Activated CD4-positive, alpha-beta T cell treated with anti-CD3 and anti-CD28 coated beads, Interleukin-2, Interleukin-6, amounts not matched to agents 100 ng/mL and 50 ng/mL, durations not matched to agents 16 hours and 8 hours (primary cell): ENCODE measurements around the gene AGTR2.
"Not testable (repeated sequence)": the region's sequence is repeated elsewhere in the genome, so short reads cannot be mapped to it uniquely, and the experiment has no call there.

Experiments
- DNase-seq: peaks from one replicate; pipeline ENCODE4 v3.0.0-alpha.2; 2020

The AGTR2 gene, protein sequence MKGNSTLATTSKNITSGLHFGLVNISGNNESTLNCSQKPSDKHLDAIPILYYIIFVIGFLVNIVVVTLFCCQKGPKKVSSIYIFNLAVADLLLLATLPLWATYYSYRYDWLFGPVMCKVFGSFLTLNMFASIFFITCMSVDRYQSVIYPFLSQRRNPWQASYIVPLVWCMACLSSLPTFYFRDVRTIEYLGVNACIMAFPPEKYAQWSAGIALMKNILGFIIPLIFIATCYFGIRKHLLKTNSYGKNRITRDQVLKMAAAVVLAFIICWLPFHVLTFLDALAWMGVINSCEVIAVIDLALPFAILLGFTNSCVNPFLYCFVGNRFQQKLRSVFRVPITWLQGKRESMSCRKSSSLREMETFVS

DNA sequence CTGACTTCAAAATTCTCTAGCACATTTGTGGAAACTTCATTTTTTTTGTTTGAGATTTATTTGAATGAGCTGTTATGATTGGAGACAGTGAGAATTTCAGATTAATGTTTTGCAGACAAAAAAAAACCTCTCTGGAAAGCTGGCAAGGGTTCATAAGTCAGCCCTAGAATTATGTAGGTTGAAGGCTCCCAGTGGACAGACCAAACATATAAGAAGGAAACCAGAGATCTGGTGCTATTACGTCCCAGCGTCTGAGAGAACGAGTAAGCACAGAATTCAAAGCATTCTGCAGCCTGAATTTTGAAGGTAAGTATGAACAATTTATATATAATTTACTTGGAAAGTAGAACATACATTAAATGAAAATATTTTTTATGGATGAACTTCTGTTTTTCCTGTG is at the start of gene AGTR2:
Gene AGTR2 (plus strand): TSS at position 234 of the 400 bp plus-strand sequence. CDS start 1,537 bp downstream, outside the sequence.
- no peak for DNase-seq

DNA sequence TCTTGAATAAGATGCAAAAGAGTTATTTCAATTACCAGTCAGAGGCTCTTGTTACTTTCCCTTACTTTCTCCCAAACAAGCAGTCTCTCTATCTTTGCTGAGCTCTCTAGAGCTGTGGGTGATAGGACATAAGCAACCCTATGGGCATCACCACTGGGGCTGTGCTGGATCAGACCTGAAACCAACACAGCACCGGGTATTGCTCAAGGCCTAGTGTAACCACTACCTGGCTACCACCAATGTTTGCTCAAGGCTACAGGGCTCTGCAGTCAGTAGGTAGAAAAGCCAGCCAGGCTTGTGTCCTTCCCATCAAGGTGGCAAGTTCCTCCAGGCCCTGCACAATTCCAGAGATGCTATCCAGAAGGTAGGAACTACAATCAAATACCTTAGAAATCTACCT is 35.3 kb upstream of the AGTR2 start:
- no peak for DNase-seq

DNA sequence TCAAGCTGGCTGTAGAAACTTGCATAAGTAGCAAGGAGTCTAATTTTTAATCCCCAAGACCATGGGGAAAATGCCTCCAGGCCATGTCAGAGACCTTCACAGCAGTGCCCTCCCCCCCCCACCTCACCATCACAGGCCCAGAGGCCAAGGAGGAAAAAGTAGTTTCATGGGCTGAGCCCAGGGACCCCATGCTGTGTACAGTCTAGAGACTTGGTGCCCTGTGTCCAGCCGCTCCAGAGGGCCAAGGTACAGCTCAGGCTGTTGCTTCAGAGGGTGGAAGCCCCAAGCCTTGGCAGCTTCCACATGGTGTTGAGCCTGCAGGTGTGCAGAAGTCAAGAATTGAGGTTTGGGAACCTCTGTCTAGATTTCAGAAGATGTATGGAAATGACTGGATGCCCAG is 29.3 kb upstream of the AGTR2 start:
- DNase-seq, result not testable (repeated sequence)

DNA sequence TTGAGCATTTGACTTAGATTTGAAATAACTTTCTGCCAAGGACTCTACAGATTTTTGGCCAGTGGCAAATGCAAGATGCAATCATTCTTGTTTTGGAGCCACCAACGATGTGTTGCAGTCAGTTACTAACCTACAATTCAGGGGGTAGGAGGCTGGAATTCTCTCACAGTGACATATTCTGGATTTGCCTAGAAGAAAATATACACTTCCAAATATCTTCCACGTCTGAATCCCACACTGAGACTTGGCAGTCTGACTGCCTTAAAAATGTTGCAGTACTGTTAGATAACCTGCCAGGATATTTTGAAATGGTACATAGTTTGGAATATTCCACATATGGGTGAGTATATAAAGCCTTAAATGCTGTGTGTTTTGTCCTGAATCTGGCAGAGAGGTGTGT is 27.6 kb upstream of the AGTR2 start:
- no peak for DNase-seq

DNA sequence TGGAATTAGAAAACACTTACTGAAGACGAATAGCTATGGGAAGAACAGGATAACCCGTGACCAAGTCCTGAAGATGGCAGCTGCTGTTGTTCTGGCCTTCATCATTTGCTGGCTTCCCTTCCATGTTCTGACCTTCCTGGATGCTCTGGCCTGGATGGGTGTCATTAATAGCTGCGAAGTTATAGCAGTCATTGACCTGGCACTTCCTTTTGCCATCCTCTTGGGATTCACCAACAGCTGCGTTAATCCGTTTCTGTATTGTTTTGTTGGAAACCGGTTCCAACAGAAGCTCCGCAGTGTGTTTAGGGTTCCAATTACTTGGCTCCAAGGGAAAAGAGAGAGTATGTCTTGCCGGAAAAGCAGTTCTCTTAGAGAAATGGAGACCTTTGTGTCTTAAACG is 2.4 kb downstream of the AGTR2 start:
- no peak for DNase-seq

DNA sequence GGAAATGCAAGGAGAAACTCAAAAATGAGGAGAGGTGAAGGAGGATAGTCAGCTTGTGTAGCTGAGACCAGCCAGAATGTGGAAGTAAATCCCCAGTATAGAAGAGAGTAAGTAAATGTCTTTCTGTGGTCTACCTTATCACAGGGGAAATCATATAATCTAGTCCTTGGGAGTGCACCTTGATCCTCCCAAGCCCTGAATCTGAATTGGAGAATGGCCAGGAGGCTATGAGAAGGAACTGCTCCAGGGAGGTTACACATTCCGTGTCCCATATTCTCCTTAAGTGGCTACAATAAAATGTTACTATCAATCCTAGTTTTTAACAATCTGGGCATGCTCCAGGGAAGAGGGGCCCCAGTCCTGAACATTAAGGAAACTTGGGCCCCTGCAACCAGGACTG is 10.8 kb downstream of the AGTR2 start:
- DNase-seq, result no peak

DNA sequence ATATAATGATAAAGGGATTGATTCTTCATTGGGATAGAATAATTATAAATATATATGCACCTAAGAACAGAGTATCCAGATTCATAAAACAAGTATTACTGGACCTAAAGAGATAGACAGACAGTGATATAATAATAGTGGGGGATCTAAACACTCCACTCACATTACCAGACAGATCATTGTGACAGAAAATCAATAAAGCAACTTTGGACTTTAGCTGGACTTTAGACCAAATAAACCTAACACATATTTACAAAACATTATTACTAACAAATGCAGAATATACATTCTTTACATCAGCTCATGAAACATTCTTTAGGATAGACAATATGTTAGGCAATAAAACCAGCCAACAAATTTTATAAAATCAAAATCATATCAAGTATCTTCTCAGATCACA is 14.6 kb downstream of the AGTR2 start:
- no peak for DNase-seq

DNA sequence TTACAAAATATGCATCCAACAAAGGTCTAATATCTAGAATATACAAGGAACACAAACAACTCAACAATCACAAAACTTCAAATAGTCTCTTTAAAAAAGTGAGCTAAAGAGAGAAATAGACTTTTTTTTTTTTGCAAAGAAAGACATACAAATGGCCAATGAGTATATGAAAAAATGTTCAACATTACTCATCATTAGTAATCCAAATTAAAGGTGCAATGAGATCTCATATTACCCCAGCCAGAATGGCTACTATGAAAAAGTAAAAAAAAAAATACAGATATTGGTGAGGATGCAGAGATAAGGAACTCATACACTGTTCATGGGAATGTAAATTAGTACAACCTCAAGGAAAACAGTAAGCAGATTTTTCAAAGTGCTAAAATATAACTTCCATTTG is 24.1 kb downstream of the AGTR2 start:
- DNase-seq, result no peak

DNA sequence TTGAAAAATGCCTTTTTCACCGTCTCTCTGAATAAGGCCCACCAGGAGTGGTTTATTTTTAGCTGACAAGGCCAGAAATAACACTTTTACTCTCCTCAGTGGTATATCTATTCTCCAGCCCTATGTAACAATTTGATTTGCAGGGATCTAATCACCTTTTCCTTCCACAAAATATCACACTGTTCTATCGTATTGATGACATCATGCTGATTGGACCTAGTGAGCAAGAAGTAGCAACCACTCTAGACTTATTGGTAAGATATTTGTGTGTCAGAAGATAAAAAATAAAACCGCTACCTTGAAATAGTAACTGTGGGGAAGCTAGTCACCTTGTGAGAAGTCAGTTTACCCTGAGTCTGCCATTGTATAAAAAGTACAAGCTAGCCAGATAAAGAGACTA is 27.7 kb downstream of the AGTR2 start:
- DNase-seq, result no peak

DNA sequence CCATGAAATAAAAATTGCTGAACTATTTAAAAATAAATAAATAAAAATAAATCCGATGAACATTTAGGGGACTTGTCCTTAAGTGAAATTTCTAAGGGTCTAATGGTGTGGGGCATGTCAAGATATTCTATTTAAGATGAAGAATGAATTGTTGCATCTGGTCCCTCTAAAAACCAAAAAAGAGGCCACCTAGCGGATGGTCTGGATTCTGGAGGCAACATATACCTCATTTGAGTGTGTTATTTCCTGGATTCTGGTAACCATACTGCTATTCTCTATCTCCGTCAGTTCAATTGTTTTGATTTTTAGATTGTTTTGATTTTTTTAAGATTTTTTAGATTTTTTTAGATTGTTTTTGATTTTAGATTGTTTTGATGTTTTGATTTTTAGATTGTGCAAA is 28.3 kb downstream of the AGTR2 start:
- DNase-seq, result peak; percentile 6

DNA sequence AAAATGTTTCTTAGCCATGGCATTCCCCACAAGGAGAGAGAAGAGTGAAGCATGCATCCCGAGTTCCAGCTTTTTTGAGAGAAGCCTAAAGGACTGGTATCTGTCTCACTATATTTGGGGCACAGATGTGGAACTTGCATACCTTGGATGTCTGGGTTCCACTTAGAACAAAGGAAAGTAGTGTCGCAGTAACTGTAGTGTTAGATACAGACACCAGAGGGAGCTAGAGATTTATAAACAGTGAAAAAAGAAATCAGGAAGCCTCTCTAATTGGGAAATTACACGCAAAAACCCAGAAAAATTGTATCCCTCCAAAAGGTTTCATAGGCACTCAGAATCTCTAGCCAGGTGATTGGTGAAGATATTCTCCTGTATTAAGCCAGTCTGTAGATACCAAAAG is 34.4 kb downstream of the AGTR2 start:
- peak; percentile 17 for DNase-seq

DNA sequence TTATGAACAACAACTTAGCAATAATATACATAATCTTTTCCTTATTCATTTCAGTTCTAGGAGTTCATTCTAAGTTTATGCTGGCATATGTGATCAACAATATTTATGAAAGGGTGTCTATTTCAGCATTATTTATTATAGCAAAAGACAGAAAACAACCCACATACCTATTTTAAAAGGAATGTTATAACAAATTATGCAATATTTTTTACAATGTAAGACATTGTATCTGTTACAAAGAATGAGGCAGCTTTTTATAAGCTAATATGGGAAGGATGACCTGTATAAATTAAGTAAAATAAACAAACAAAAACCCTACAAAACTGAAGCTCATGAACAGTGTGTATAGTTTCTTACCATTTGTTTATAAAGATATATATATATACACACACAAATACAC is 42.7 kb downstream of the AGTR2 start:
- DNase-seq, result no peak

DNA sequence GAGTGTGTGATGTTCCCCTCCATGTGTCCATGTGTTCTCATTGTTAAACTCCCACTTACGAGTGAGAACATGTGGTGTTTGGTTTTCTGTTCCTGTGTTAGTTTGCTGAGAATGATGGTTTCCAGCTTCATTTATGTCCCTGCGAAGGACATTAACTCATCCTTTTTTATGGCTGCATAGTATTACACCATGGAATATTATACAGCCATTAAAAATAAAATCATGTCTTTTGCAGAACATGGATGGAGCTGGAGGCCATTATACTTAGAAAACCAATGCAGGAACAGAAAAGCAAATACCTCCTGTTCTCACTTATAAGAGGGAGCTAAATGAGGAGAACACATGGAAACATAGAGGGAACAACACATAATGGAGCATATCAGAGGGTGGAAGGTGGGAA is 46.5 kb downstream of the AGTR2 start:
- not testable (repeated sequence) for DNase-seq
